Gastrocnemius medialis (tissue), 4 donors: Measurements from ENCODE around the gene GNAT3.

ENCODE experiments used
- POLR2A ChIP-seq, 2 donors: fragments of 450-650 bp; IDR thresholded peaks; one replicate each; pipeline ENCODE4 v1.6.1; 2017; ENCODE audit warnings: antibody characterized with exemption in 2 of 2, mild to moderate bottlenecking in 2 of 2, moderate library complexity in 2 of 2
- TF ChIP-seq, protein P1 (sequence below), 5 experiments: fragments of 450-650 bp in 3 of 5; fragments of 200-600 bp in 2 of 5; sonication (generic) in 2 of 5; IDR thresholded peaks in 4 of 5; conservative IDR thresholded peaks in 1 of 5; 1 replicate in 4 of 5; 2 replicates in 1 of 5; pipeline ENCODE4 v1.5.1; 2016 to 2019; ENCODE audit warnings: antibody characterized with exemption in 5 of 5, mild to moderate bottlenecking in 3 of 5, moderate library complexity in 3 of 5

DNA sequence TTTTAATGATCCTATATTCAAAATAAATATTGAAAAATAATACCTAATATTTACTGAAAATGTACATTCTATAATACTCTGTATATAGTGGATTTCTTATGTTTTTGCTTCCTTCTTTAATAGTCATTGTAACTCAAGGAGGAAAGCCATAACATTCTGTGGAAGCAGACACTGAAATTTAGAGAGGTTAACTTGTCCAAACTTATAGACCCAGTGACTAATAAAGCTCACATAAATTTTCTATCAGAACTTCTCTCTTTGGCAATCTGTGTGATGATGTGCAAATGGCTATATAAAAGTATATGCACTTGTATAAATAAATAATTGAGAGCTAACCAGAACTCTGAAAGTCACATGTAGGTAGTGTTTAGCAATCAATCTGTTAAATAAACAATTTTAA, 26.1 kb downstream of the GNAT3 start:
- TF ChIP-seq, protein P1, sequence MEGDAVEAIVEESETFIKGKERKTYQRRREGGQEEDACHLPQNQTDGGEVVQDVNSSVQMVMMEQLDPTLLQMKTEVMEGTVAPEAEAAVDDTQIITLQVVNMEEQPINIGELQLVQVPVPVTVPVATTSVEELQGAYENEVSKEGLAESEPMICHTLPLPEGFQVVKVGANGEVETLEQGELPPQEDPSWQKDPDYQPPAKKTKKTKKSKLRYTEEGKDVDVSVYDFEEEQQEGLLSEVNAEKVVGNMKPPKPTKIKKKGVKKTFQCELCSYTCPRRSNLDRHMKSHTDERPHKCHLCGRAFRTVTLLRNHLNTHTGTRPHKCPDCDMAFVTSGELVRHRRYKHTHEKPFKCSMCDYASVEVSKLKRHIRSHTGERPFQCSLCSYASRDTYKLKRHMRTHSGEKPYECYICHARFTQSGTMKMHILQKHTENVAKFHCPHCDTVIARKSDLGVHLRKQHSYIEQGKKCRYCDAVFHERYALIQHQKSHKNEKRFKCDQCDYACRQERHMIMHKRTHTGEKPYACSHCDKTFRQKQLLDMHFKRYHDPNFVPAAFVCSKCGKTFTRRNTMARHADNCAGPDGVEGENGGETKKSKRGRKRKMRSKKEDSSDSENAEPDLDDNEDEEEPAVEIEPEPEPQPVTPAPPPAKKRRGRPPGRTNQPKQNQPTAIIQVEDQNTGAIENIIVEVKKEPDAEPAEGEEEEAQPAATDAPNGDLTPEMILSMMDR (IDR thresholded peaks at IDR 0.05 in 4 of 5, conservative IDR thresholded peaks at IDR 0.05 in 1 of 5): no peak
- TF ChIP-seq POLR2A (IDR thresholded peaks at IDR 0.05): no peak
